GM12878 (cell line): ENCODE measurements around the gene ARRDC1. TPM values are rescaled to one million over a fixed set of nuclear protein-coding genes. Genes with fewer than 3 reads are reported as not detected.

Experiments
- BMI1 ChIP-seq: fragments of 450-650 bp; IDR thresholded peaks from 2 replicates; pipeline ENCODE4 v1.6.1; 2016; ENCODE audit warnings: mild to moderate bottlenecking, moderate library complexity, borderline replicate concordance
- CTCF ChIP-seq, 3 experiments: IDR thresholded peaks in 2 of 3; conservative IDR thresholded peaks in 1 of 3; 2 replicates each; pipeline ENCODE4 v1.5.1; 2011; ENCODE audit warnings: low read depth in 3 of 3, low read length in 3 of 3, mild to moderate bottlenecking in 3 of 3, control low read depth in 2 of 3, moderate library complexity in 2 of 3, inconsistent platforms in 1 of 3, mixed read lengths in 1 of 3; ENCODE audit not compliant: control insufficient read depth in 2 of 3, insufficient read depth in 1 of 3; ENCODE audit errors: extremely low read depth in 1 of 3
- E2F8 ChIP-seq: fragments of 450-650 bp; IDR thresholded peaks from 2 replicates; pipeline ENCODE4 v1.6.1; 2018; ENCODE audit warnings: mild to moderate bottlenecking, low read depth, moderate library complexity; ENCODE audit not compliant: partially characterized antibody
- GABPA ChIP-seq: IDR thresholded peaks from 2 replicates; pipeline ENCODE4 v1.6.1; 2014; ENCODE audit warnings: antibody characterized with exemption, low read depth, mild to moderate bottlenecking, inconsistent platforms
- IKZF2 ChIP-seq, 2 experiments: fragments of 450-650 bp; IDR thresholded peaks; 2 replicates each; pipeline ENCODE4 v1.6.1; 2017; ENCODE audit warnings: mild to moderate bottlenecking in 2 of 2, moderate library complexity in 2 of 2
- NR2C1 ChIP-seq: fragments of 450-650 bp; IDR thresholded peaks from 2 replicates; pipeline ENCODE4 v1.6.1; 2017; ENCODE audit warnings: antibody characterized with exemption, mild to moderate bottlenecking, moderate library complexity
- RB1 ChIP-seq: fragments of 450-650 bp; formaldehyde crosslinking; IDR thresholded peaks from 2 replicates; pipeline ENCODE4 v1.6.1; 2017; ENCODE audit warnings: mild to moderate bottlenecking, borderline replicate concordance
- polyA plus RNA-seq, 11 experiments: library from polyadenylated mRNA; depleted of rRNA in 4 of 11; unstranded in 6 of 11; stranded (reverse) in 5 of 11; fragments of >200 nt; fragmentation: Nextera tagmentation in 4 of 11; fragmentation: Illumina TruSeq in 1 of 11; extraction: Ambion mirVana in 4 of 11; extraction: Trizol in 1 of 11; gene quantifications; 1 replicate in 1 of 11; 2 replicates in 10 of 11; pipeline versions ENCODE4 v1.2.1 to v1.2.3, GENCODE V29; 2011 to 2016; ENCODE audit warnings: inconsistent platforms in 2 of 11, missing spikeins in 2 of 11, low read depth in 1 of 11
- total RNA-seq, 4 experiments: library from RNA; depleted of rRNA in 3 of 4; stranded (reverse); fragments of >200 nt in 3 of 4; fragmentation: Illumina TruSeq in 1 of 4; extraction: Trizol in 1 of 4; gene quantifications; 2 replicates each; pipeline versions ENCODE4 v1.2.1 to v1.2.3, GENCODE V29; 2013 to 2021
- TF ChIP-seq, protein P1 (sequence below): IDR thresholded peaks from 2 replicates; pipeline ENCODE4 v1.6.1; 2011; ENCODE audit warnings: borderline replicate concordance, low read depth, mild to moderate bottlenecking, moderate library complexity, mixed read lengths, low read length; ENCODE audit not compliant: insufficient read depth; ENCODE audit errors: extremely low read length
- TF ChIP-seq, protein P2 (sequence below): fragments of 450-650 bp; IDR thresholded peaks from 2 replicates; pipeline ENCODE4 v1.6.1; 2017; ENCODE audit warnings: mild to moderate bottlenecking, moderate library complexity
- TF ChIP-seq, protein P3 (sequence below): fragments of 450-650 bp; IDR thresholded peaks from 2 replicates; pipeline ENCODE4 v1.6.1; 2017; ENCODE audit warnings: antibody characterized with exemption, mild to moderate bottlenecking, moderate library complexity

ARRDC1 gene
- total and polyA plus RNA-seq, 10 of the 15 experiments (the other 5 are each of a cell fraction or from before 2014, with no cell fraction given): 0.23 to 34.4 (median 20.9) TPM

DNA sequence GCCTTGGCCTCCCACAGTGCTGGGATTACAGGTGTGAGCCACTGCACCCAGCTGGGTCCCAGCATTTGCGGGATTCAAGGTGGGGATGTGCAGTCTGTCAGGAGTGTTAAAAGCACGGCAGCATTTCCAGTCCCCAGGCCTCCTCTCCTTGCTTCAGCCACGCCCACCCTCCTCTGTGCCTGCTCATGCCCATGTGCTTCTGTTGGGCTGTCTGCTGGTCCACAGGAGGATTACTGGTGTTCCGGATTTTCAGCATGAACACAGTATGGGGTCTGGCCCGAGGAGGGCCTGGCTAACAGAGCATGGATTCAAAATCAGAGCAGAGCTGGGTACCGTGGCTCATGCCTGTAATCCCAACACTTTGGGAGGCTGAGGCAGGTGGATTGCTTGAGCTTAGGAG is 5.5 kb downstream of the ARRDC1 start (continued):
- TF ChIP-seq, protein P1, sequence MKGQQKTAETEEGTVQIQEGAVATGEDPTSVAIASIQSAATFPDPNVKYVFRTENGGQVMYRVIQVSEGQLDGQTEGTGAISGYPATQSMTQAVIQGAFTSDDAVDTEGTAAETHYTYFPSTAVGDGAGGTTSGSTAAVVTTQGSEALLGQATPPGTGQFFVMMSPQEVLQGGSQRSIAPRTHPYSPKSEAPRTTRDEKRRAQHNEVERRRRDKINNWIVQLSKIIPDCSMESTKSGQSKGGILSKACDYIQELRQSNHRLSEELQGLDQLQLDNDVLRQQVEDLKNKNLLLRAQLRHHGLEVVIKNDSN: no peak
- no peak for TF ChIP-seq BMI1
- no peak for TF ChIP-seq NR2C1
- TF ChIP-seq, protein P2, sequence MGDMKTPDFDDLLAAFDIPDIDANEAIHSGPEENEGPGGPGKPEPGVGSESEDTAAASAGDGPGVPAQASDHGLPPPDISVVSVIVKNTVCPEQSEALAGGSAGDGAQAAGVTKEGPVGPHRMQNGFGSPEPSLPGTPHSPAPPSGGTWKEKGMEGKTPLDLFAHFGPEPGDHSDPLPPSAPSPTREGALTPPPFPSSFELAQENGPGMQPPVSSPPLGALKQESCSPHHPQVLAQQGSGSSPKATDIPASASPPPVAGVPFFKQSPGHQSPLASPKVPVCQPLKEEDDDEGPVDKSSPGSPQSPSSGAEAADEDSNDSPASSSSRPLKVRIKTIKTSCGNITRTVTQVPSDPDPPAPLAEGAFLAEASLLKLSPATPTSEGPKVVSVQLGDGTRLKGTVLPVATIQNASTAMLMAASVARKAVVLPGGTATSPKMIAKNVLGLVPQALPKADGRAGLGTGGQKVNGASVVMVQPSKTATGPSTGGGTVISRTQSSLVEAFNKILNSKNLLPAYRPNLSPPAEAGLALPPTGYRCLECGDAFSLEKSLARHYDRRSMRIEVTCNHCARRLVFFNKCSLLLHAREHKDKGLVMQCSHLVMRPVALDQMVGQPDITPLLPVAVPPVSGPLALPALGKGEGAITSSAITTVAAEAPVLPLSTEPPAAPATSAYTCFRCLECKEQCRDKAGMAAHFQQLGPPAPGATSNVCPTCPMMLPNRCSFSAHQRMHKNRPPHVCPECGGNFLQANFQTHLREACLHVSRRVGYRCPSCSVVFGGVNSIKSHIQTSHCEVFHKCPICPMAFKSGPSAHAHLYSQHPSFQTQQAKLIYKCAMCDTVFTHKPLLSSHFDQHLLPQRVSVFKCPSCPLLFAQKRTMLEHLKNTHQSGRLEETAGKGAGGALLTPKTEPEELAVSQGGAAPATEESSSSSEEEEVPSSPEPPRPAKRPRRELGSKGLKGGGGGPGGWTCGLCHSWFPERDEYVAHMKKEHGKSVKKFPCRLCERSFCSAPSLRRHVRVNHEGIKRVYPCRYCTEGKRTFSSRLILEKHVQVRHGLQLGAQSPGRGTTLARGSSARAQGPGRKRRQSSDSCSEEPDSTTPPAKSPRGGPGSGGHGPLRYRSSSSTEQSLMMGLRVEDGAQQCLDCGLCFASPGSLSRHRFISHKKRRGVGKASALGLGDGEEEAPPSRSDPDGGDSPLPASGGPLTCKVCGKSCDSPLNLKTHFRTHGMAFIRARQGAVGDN: no peak
- no peak for TF ChIP-seq RB1
- TF ChIP-seq CTCF (IDR thresholded peaks at IDR 0.05 in 2 of 3, conservative IDR thresholded peaks at IDR 0.05 in 1 of 3; ENCODE audit: control insufficient read depth in 2 of 3, extremely low read depth in 1 of 3, insufficient read depth in 1 of 3, low read depth in 3 of 3, low read length in 3 of 3): no peak
- TF ChIP-seq, protein P3, sequence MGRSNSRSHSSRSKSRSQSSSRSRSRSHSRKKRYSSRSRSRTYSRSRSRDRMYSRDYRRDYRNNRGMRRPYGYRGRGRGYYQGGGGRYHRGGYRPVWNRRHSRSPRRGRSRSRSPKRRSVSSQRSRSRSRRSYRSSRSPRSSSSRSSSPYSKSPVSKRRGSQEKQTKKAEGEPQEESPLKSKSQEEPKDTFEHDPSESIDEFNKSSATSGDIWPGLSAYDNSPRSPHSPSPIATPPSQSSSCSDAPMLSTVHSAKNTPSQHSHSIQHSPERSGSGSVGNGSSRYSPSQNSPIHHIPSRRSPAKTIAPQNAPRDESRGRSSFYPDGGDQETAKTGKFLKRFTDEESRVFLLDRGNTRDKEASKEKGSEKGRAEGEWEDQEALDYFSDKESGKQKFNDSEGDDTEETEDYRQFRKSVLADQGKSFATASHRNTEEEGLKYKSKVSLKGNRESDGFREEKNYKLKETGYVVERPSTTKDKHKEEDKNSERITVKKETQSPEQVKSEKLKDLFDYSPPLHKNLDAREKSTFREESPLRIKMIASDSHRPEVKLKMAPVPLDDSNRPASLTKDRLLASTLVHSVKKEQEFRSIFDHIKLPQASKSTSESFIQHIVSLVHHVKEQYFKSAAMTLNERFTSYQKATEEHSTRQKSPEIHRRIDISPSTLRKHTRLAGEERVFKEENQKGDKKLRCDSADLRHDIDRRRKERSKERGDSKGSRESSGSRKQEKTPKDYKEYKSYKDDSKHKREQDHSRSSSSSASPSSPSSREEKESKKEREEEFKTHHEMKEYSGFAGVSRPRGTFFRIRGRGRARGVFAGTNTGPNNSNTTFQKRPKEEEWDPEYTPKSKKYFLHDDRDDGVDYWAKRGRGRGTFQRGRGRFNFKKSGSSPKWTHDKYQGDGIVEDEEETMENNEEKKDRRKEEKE: no peak
- no peak for TF ChIP-seq IKZF2 (IDR thresholded peaks at IDR 0.05)
- TF ChIP-seq GABPA: no peak
- TF ChIP-seq E2F8: no peak
